Brain microvascular endothelial cell (primary cell): ENCODE results near the gene BMP6.
"Not testable (repeated sequence)": the region's sequence is repeated elsewhere in the genome, so short reads cannot be mapped to it uniquely, and the experiment has no call there.

Experiments
- DNase-seq: peaks from one replicate; pipeline ENCODE4 v3.0.0-alpha.2; 2020
- H3K27ac ChIP-seq: fragments of 250-450 bp; sonication (Bioruptor Pico); 2 replicates; pipeline ENCODE4 v1.5.1; 2020; ENCODE audit warnings: mild to moderate bottlenecking, moderate library complexity
- H3K27me3 ChIP-seq: fragments of 250-450 bp; sonication (Bioruptor Pico); replicated peaks from 2 replicates; pipeline ENCODE4 v1.5.1; 2020; ENCODE audit warnings: mild to moderate bottlenecking
- H3K36me3 ChIP-seq: fragments of 250-450 bp; sonication (Bioruptor Pico); replicated peaks from 2 replicates; pipeline ENCODE4 v1.5.1; 2020; ENCODE audit warnings: mild to moderate bottlenecking
- H3K4me3 ChIP-seq: 2 replicates; pipeline ENCODE4 v1.5.1; 2011; ENCODE audit warnings: low read depth, mild to moderate bottlenecking, control low read depth, low read length, moderate library complexity
- in situ Hi-C: cut with HindIII; loops from 2 replicates; pipeline ENCODE4 v1.10.0; 2017; ENCODE audit warnings: low sequenced_read_pairs, low pct_ligation_motif_present
- TF ChIP-seq, protein P1 (sequence below): IDR thresholded peaks from 2 replicates; pipeline ENCODE4 v1.5.1; 2011; ENCODE audit warnings: low read depth, mild to moderate bottlenecking, moderate library complexity, low read length, control low read depth, inconsistent platforms; ENCODE audit errors: missing control alignments

The BMP6 gene

GRCh38 chr6:7897461-7898192 is 171.7 kb downstream of the BMP6 start:
- Histone ChIP-seq H3K27ac (no peak overlapping the region), H3K27me3 (no peaks in the 10 kb centered on the region), H3K36me3 (peaks cover 77% of the 10 kb centered on the region), H3K4me3 (no peak overlapping the region)
- in situ Hi-C loops: no loop called here
- DNase-seq: no peak
- TF ChIP-seq, protein P1, sequence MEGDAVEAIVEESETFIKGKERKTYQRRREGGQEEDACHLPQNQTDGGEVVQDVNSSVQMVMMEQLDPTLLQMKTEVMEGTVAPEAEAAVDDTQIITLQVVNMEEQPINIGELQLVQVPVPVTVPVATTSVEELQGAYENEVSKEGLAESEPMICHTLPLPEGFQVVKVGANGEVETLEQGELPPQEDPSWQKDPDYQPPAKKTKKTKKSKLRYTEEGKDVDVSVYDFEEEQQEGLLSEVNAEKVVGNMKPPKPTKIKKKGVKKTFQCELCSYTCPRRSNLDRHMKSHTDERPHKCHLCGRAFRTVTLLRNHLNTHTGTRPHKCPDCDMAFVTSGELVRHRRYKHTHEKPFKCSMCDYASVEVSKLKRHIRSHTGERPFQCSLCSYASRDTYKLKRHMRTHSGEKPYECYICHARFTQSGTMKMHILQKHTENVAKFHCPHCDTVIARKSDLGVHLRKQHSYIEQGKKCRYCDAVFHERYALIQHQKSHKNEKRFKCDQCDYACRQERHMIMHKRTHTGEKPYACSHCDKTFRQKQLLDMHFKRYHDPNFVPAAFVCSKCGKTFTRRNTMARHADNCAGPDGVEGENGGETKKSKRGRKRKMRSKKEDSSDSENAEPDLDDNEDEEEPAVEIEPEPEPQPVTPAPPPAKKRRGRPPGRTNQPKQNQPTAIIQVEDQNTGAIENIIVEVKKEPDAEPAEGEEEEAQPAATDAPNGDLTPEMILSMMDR: no peak

GRCh38 chr6:7898193-7898586 is 172.3 kb downstream of the BMP6 start:
- H3K4me3 ChIP-seq, DNase-seq, in situ Hi-C loops, H3K27me3 ChIP-seq, H3K27ac ChIP-seq: not testable (repeated sequence)
- peaks cover 78% of the 10 kb centered on the region for H3K36me3 ChIP-seq

- TF ChIP-seq, protein P1: peak; percentile 39
- H3K36me3 ChIP-seq: peaks cover 79% of the 10 kb centered on the region
- H3K27me3 ChIP-seq: no peaks in the 10 kb centered on the region
- in situ Hi-C loops: no loop called here
- no peak overlapping the region for H3K4me3 ChIP-seq
- DNase-seq: no peak
- H3K27ac ChIP-seq: no peak overlapping the region
Measured at GRCh38 chr6:7899101-7899888, 173.4 kb downstream of the BMP6 start.

DNA sequence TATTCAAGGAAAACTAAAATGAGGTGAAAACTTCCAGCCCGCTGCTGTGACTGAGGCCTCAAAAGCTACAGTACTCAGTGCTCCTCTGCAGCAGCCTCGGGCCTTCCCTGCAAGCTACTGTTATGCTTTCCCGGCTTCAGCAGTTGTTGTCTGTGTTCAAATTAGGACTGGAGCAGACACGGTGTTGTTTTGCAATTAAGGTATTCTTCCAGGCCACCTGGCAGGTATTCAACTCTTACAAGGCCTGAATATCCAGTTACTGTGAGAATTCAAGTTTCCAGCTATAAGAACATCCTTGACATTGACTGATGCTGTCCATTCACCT is 174.0 kb downstream of the BMP6 start:
- in situ Hi-C loops: no loop called here
- H3K36me3 ChIP-seq: peaks cover 79% of the 10 kb centered on the region

GRCh38 chr6:7900621-7901020 is 174.7 kb downstream of the BMP6 start:
- DNase-seq: no peak
- TF ChIP-seq, protein P1: no peak
- H3K27me3 ChIP-seq: no peaks in the 10 kb centered on the region
- in situ Hi-C loops: no loop called here
- H3K36me3 ChIP-seq: peaks cover 71% of the 10 kb centered on the region
- no peak overlapping the region for H3K4me3 ChIP-seq
- no peak overlapping the region for H3K27ac ChIP-seq

More for the DNA sequence above, 174.0 kb downstream of the BMP6 start:
- Histone ChIP-seq H3K27me3 (no peaks in the 10 kb centered on the region), H3K4me3 (no peak overlapping the region), H3K27ac (no peak overlapping the region)
- TF ChIP-seq, protein P1: no peak
- no peak for DNase-seq

- DNase-seq: no peak
- H3K36me3 ChIP-seq: peaks cover 67% of the 10 kb centered on the region
- in situ Hi-C loops: no loop called here
- TF ChIP-seq, protein P1: no peak
- no peak overlapping the region for H3K27ac ChIP-seq
- no peaks in the 10 kb centered on the region for H3K27me3 ChIP-seq
- H3K4me3 ChIP-seq: no peak overlapping the region
Measured at GRCh38 chr6:7901056-7901455, 175.2 kb downstream of the BMP6 start.
